ENCODE measurements around the gene UST. TPM values are rescaled to one million over a fixed set of nuclear protein-coding genes. Genes with fewer than 3 reads are reported as not detected.

Gene UST
- total RNA-seq, 4 donors from 2014 or later = 2.3 to 8.4 (median 2.8) TPM

GRCh38 chr6:148808786-148809304, 62.0 kb downstream of the UST start:
- no peak overlapping the region for H3K27ac ChIP-seq
- no peaks in the 10 kb centered on the region for H3K27me3 ChIP-seq
- H3K9me3 ChIP-seq = no peaks in the 10 kb centered on the region
- intact Hi-C loops (cut with DNase I; ENCODE audit: low total_unique reads) (no loop called here), in situ Hi-C loops (cut with MboI; ENCODE audit: low sequenced_read_pairs in 4 of 4) (no loop called here)
- H3K4me3 ChIP-seq = no peak overlapping the region
- ATAC-seq (no peak), DNase-seq (no peak)
- TF ChIP-seq CTCF (IDR thresholded peaks at IDR 0.05 in 4 of 5, conservative IDR thresholded peaks at IDR 0.05 in 1 of 5) (no peak), POLR2A (IDR thresholded peaks at IDR 0.05) (no peak)
- no peaks in the 10 kb centered on the region for H3K36me3 ChIP-seq
- no peaks in the 10 kb centered on the region for H3K4me1 ChIP-seq

- no peak for TF ChIP-seq CTCF (IDR thresholded peaks at IDR 0.05 in 4 of 5, conservative IDR thresholded peaks at IDR 0.05 in 1 of 5)
- no peak for TF ChIP-seq POLR2A (IDR thresholded peaks at IDR 0.05)
- Histone ChIP-seq H3K9me3 (no peaks in the 10 kb centered on the region), H3K27ac (no peak overlapping the region), H3K4me1 (no peaks in the 10 kb centered on the region), H3K4me3 (no peak overlapping the region), H3K36me3 (no peaks in the 10 kb centered on the region), H3K27me3 (no peaks in the 10 kb centered on the region)
- intact Hi-C loops (cut with DNase I; ENCODE audit: low total_unique reads) = no loop called here
- DNase-seq (no peak), ATAC-seq (no peak)
- in situ Hi-C loops (cut with MboI; ENCODE audit: low sequenced_read_pairs in 4 of 4) = no loop called here
Measured at GRCh38 chr6:148811459-148811858, 64.6 kb downstream of the UST start.

GRCh38 chr6:148814082-148814790, 67.4 kb downstream of the UST start:
- DNase-seq (no peak), ATAC-seq (no peak)
- no peaks in the 10 kb centered on the region for H3K27me3 ChIP-seq
- in situ Hi-C loops (cut with MboI; ENCODE audit: low sequenced_read_pairs in 4 of 4) (no loop called here), intact Hi-C loops (cut with DNase I; ENCODE audit: low total_unique reads) (no loop called here)
- no peaks in the 10 kb centered on the region for H3K9me3 ChIP-seq
- H3K4me1 ChIP-seq = no peaks in the 10 kb centered on the region
- H3K4me3 ChIP-seq = no peak overlapping the region
- TF ChIP-seq CTCF (IDR thresholded peaks at IDR 0.05 in 4 of 5, conservative IDR thresholded peaks at IDR 0.05 in 1 of 5) (no peak), POLR2A (IDR thresholded peaks at IDR 0.05) (no peak)
- no peaks in the 10 kb centered on the region for H3K36me3 ChIP-seq
- H3K27ac ChIP-seq = no peak overlapping the region

GRCh38 chr6:148814869-148815268, 68.0 kb downstream of the UST start:
- H3K27ac ChIP-seq = no peak overlapping the region
- intact Hi-C loops (cut with DNase I; ENCODE audit: low total_unique reads) = no loop called here
- ATAC-seq (no peak), DNase-seq (no peak)
- in situ Hi-C loops (cut with MboI; ENCODE audit: low sequenced_read_pairs in 4 of 4) = no loop called here
- H3K36me3 ChIP-seq = no peaks in the 10 kb centered on the region
- no peaks in the 10 kb centered on the region for H3K4me1 ChIP-seq
- no peaks in the 10 kb centered on the region for H3K27me3 ChIP-seq
- no peaks in the 10 kb centered on the region for H3K9me3 ChIP-seq
- H3K4me3 ChIP-seq = no peak overlapping the region
- TF ChIP-seq CTCF (IDR thresholded peaks at IDR 0.05 in 4 of 5, conservative IDR thresholded peaks at IDR 0.05 in 1 of 5) = no peak
- no peak for TF ChIP-seq POLR2A (IDR thresholded peaks at IDR 0.05)

Measured in gastrocnemius medialis (tissue), 4 donors.